DMS53 (cell line): ENCODE data around the gene ELMO1.

Experiments used
- DNase-seq: peaks from one replicate; lab custom pipeline; 2025; lab: John Stamatoyannopoulos, UW

Gene ELMO1

GRCh38 chr7:37408291-37409228, 40.1 kb downstream of the ELMO1 start:
- no peak for DNase-seq

GRCh38 chr7:37405603-37406122, 43.0 kb downstream of the ELMO1 start:
- DNase-seq, result no peak

GRCh38 chr7:37405128-37405527, 43.5 kb downstream of the ELMO1 start:
- no peak for DNase-seq

GRCh38 chr7:37399876-37400421, 48.7 kb downstream of the ELMO1 start:
- DNase-seq, result no peak

- DNase-seq, result no peak
These were observed 50.3 kb downstream of the ELMO1 start for GRCh38 chr7:37398403-37398802.

GRCh38 chr7:37395618-37396259, 52.9 kb downstream of the ELMO1 start:
- DNase-seq, result peak; percentile 38

- DNase-seq, result no peak
These were observed 54.5 kb downstream of the ELMO1 start for GRCh38 chr7:37394158-37394557.

- DNase-seq, result no peak
These were observed 55.2 kb downstream of the ELMO1 start for GRCh38 chr7:37393476-37393875.

- no peak for DNase-seq
These were observed 56.0 kb downstream of the ELMO1 start for GRCh38 chr7:37392673-37393017.

- no peak for DNase-seq
These were observed 56.6 kb downstream of the ELMO1 start for GRCh38 chr7:37391791-37392672.

GRCh38 chr7:37390114-37390513, 58.5 kb downstream of the ELMO1 start:
- no peak for DNase-seq

- DNase-seq, result no peak
These were observed 59.9 kb downstream of the ELMO1 start for GRCh38 chr7:37388811-37389210.

GRCh38 chr7:37385787-37386186, 62.9 kb downstream of the ELMO1 start:
- no peak for DNase-seq

GRCh38 chr7:37382546-37383088, 66.0 kb downstream of the ELMO1 start:
- no peak for DNase-seq

- no peak for DNase-seq
These were observed 67.8 kb downstream of the ELMO1 start for GRCh38 chr7:37380831-37381230.

- no peak for DNase-seq
These were observed 69.0 kb downstream of the ELMO1 start for GRCh38 chr7:37379546-37380277.

- no peak for DNase-seq
These were observed 71.4 kb downstream of the ELMO1 start for GRCh38 chr7:37377231-37377630.

- DNase-seq, result peak; percentile 7
These were observed 72.3 kb downstream of the ELMO1 start for GRCh38 chr7:37376386-37376785.

- no peak for DNase-seq
These were observed 75.9 kb downstream of the ELMO1 start for GRCh38 chr7:37372750-37373149.

- no peak for DNase-seq
These were observed 76.9 kb downstream of the ELMO1 start for GRCh38 chr7:37371755-37372154.

GRCh38 chr7:37369906-37370305, 78.8 kb downstream of the ELMO1 start:
- DNase-seq, result no peak
